IPS-18a (cell line): ENCODE measurements around the gene RNF213.
"Not testable (repeated sequence)": the region's sequence is repeated elsewhere in the genome, so short reads cannot be mapped to it uniquely, and the experiment has no call there.

ENCODE experiments used
- H3K27ac ChIP-seq: one replicate; pipeline ENCODE4 v1.5.1; 2013; ENCODE audit warnings: low read length
- H3K27me3 ChIP-seq: one replicate; pipeline ENCODE4 v1.6.1; 2013; ENCODE audit warnings: mild to moderate bottlenecking, low read length; ENCODE audit not compliant: control insufficient read depth, insufficient read depth
- H3K36me3 ChIP-seq: one replicate; pipeline ENCODE4 v1.6.1; 2013; ENCODE audit warnings: low read depth, low read length; ENCODE audit not compliant: control insufficient read depth
- H3K4me1 ChIP-seq: one replicate; pipeline ENCODE4 v1.6.1; 2013; ENCODE audit warnings: low read depth, low read length; ENCODE audit not compliant: control insufficient read depth
- H3K4me3 ChIP-seq: one replicate; pipeline ENCODE4 v1.5.1; 2013; ENCODE audit warnings: low read length
- H3K9ac ChIP-seq: one replicate; pipeline ENCODE4 v1.6.1; 2013; ENCODE audit warnings: mild to moderate bottlenecking, low read length, moderate library complexity
- H3K9me3 ChIP-seq: one replicate; pipeline ENCODE4 v1.6.1; 2013; ENCODE audit warnings: low read depth, low read length; ENCODE audit not compliant: control insufficient read depth

Gene RNF213

GRCh38 chr17:80264205-80265075, 3.8 kb downstream of the RNF213 start:
- Histone ChIP-seq H3K36me3 (peaks cover 2% of the 10 kb centered on the region), H3K27ac (no peak overlapping the region), H3K4me1 (peaks cover 15% of the 10 kb centered on the region), H3K9me3 (no peaks in the 10 kb centered on the region), H3K4me3 (no peak overlapping the region), H3K27me3 (no peaks in the 10 kb centered on the region), H3K9ac (no peak overlapping the region)

DNA sequence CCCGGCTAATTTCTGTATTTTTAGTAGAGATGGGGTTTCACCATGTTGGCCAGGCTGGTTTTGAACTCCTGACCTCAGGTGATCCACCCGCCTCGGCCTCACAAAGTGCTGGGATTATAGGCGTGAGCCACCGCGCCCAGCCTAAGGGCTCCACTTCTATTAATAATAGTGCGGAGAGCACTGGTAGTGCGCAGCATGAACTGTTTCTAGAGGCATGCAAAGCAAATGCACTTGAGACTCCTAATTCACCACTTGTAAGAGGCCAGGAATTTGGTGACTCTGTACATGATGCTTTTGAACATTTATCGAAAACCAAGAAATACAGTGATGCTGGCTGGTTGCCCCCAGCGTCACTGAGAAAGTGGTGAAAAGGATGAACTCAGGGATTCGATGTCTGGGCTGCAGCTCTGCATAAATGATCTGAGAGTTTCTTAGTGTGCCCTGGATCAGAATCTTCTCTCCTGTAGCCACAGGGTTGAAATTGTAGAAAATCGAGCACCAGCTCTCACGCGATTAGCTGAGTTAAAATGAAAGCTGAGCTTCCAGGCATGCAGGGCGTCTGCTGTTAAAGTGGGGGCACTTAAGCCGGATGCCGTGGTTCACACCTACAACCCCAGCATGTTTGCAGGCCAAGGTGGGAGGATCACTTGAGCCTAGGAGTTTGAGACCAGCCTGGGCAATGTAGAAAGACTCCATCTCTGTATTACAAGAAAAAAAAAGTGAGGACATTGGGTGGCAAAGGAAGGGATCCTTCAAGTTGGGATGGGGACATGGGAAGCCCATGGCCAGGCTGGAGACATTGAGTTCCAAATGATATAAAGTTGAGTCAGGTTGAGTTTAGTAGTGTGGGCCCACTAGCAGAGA, 4.8 kb downstream of the RNF213 start:
- Histone ChIP-seq H3K27ac (no peak overlapping the region), H3K9ac (no peak overlapping the region), H3K36me3 (peaks cover 5% of the 10 kb centered on the region), H3K4me3 (no peak overlapping the region), H3K9me3 (no peaks in the 10 kb centered on the region), H3K27me3 (no peaks in the 10 kb centered on the region), H3K4me1 (peaks cover 24% of the 10 kb centered on the region)

GRCh38 chr17:80267391-80267790, 6.7 kb downstream of the RNF213 start:
- Histone ChIP-seq H3K9me3 (no peaks in the 10 kb centered on the region), H3K4me3 (no peak overlapping the region), H3K9ac (no peak overlapping the region), H3K4me1 (peaks cover 24% of the 10 kb centered on the region), H3K36me3 (peaks cover 5% of the 10 kb centered on the region), H3K27ac (no peak overlapping the region), H3K27me3 (no peaks in the 10 kb centered on the region)

GRCh38 chr17:80268427-80268826, 7.8 kb downstream of the RNF213 start:
- Histone ChIP-seq H3K36me3 (peaks cover 5% of the 10 kb centered on the region), H3K9me3 (no peaks in the 10 kb centered on the region), H3K4me1 (peaks cover 16% of the 10 kb centered on the region)

GRCh38 chr17:80269405-80269807, 8.8 kb downstream of the RNF213 start:
- Histone ChIP-seq H3K9ac (no peak overlapping the region), H3K36me3 (peaks cover 5% of the 10 kb centered on the region), H3K27me3 (no peaks in the 10 kb centered on the region), H3K9me3 (no peaks in the 10 kb centered on the region), H3K4me3 (no peak overlapping the region), H3K27ac (no peak overlapping the region), H3K4me1 (peaks cover 14% of the 10 kb centered on the region)

More at GRCh38 chr17:80268427-80268826, 7.8 kb downstream of the RNF213 start:
- Histone ChIP-seq H3K27ac (no peak overlapping the region), H3K27me3 (no peaks in the 10 kb centered on the region), H3K4me3 (no peak overlapping the region), H3K9ac (no peak overlapping the region)

DNA sequence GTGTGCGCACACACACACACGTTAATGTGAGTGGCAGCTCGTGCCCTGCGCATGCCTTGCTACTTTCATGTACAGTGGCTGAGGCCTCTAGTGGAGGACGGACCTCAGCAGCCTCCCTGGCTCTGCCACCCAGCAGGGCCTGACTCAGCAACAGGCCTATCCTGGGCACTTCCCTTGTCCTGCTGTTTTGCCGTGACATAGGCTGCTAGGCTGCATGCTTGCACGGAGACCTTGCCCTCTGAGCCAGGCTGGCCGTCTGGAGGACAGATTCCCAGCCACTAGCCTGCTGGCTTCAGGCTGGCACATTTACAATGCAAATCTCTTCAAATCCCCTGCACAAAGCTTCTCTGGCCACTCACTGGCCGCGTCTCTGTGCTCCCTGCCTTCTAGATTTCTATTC, 9.5 kb downstream of the RNF213 start:
- Histone ChIP-seq H3K36me3 (peaks cover 5% of the 10 kb centered on the region), H3K27ac (no peak overlapping the region), H3K9me3 (no peaks in the 10 kb centered on the region), H3K4me1 (peaks cover 14% of the 10 kb centered on the region), H3K9ac (no peak overlapping the region), H3K27me3 (no peaks in the 10 kb centered on the region), H3K4me3 (peak overlapping the region; percentile 1)

DNA sequence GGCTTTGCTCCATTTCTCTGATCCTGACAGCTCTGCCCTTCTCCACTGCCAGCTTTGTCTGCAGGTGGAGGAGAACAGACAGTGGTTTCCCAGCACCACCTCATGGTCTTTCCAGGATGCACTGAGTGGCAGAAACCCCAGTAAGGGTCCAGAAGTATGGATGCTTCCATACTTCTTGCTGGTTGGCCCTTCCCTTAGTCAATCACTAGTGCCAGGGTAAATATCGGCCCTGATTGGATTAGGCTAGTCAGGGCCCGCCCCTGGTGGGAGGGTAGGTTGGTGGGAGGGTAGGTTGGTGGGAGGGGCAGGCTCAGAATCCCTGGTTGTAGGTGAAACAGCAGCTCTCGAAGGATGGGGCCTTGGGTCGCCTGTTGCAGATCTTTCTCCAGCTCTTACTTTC, 10.2 kb downstream of the RNF213 start:
- Histone ChIP-seq H3K4me3 (peak overlapping the region; percentile 1), H3K36me3 (peaks cover 5% of the 10 kb centered on the region), H3K9ac (no peak overlapping the region)

DNA sequence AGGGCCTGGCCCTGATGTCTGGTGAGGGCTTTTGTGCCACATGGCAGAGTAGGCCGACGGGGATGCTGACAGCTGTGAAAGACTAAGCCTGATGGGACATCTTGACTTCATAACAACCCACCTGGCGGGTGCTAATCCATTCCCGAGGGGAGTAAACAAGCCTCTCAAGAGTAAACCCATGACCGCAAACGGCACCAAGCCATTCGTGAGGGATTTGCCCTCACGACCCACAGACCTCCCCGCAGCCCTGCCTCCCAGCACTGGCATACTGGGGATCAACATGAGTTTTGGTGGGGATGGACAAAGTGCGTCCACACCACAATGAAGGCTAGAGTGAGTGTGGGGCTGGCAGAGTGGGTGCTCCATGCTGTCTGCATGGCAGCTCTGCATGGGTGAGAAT, 11.7 kb downstream of the RNF213 start:
- H3K36me3 ChIP-seq = peaks cover 5% of the 10 kb centered on the region
- H3K9me3 ChIP-seq = no peaks in the 10 kb centered on the region
- peaks cover 14% of the 10 kb centered on the region for H3K4me1 ChIP-seq
- no peak overlapping the region for H3K9ac ChIP-seq
- H3K27me3 ChIP-seq = no peaks in the 10 kb centered on the region
- no peak overlapping the region for H3K4me3 ChIP-seq
- H3K27ac ChIP-seq = no peak overlapping the region

More for the DNA sequence above, 10.2 kb downstream of the RNF213 start:
- no peaks in the 10 kb centered on the region for H3K9me3 ChIP-seq
- no peaks in the 10 kb centered on the region for H3K27me3 ChIP-seq
- peaks cover 14% of the 10 kb centered on the region for H3K4me1 ChIP-seq
- H3K27ac ChIP-seq = no peak overlapping the region

DNA sequence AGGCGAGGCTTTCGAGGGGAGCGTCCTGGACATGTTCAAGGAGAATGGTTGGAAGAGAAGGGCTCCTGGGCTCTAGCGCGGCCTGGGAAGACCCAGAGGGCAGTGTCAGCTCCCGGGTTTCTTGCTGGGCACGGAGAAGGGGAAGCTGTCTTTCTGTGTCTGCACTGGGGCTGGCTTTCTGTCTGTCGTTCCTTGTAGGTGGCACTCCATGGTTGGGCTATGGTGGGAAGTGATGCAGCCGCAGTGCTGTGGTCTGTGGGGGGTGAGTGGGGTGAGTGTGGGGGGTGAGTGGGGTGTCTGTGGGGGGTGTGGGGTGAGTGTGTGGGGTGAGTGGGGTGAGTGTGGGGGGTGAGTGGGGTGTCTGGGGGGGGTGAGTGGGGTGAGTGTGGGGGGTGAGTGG, 13.7 kb downstream of the RNF213 start:
- Histone ChIP-seq H3K27me3 (no peaks in the 10 kb centered on the region), H3K4me3 (no peak overlapping the region), H3K36me3 (peaks cover 4% of the 10 kb centered on the region), H3K4me1 (peaks cover 14% of the 10 kb centered on the region), H3K9ac (no peak overlapping the region), H3K9me3 (no peaks in the 10 kb centered on the region), H3K27ac (no peak overlapping the region)

GRCh38 chr17:80274871-80275449, 14.3 kb downstream of the RNF213 start:
- no peak overlapping the region for H3K9ac ChIP-seq
- no peaks in the 10 kb centered on the region for H3K36me3 ChIP-seq
- H3K4me1 ChIP-seq = peaks cover 9% of the 10 kb centered on the region
- no peak overlapping the region for H3K4me3 ChIP-seq
- no peak overlapping the region for H3K27ac ChIP-seq
- no peaks in the 10 kb centered on the region for H3K9me3 ChIP-seq
- no peaks in the 10 kb centered on the region for H3K27me3 ChIP-seq

DNA sequence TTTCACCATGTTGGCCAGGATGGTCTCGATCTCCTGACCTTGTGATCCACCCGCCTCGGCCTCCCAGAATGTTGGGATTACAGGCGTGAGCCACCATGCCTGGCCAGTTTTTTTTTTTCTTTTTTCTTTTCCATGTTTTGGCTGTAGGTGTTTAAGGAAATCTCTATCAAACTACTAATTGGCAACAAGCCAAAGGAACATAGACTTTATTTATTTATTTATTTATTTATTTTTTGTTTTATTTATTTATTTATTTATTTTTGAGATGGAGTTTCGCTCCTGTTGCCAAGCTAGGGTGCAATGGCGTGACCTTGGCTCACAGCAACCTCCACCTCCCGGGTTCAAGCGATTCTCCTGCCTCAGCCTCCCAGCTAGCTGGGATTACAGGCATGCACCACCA, 15.2 kb downstream of the RNF213 start:
- H3K9ac ChIP-seq, H3K9me3 ChIP-seq, H3K36me3 ChIP-seq, H3K27ac ChIP-seq, H3K27me3 ChIP-seq, H3K4me3 ChIP-seq, H3K4me1 ChIP-seq: not testable (repeated sequence)
